Measurements from ENCODE around the gene PRPF18. TPM values are rescaled to one million over a fixed set of nuclear protein-coding genes. Genes with fewer than 3 reads are reported as not detected.

Gene PRPF18
- total RNA-seq, 1 experiment from 2014 or later = 10.2 TPM

GRCh38 chr10:13660551-13660920 is 73.8 kb downstream of the PRPF18 start:
- ATAC-seq (no peak), DNase-seq (no peak)
- Histone ChIP-seq H3K9me2 (replicated peaks; ENCODE audit: low read length) (no peaks in the 10 kb centered on the region), H3K79me2 (ENCODE audit: low read length) (no peaks in the 10 kb centered on the region), H3K4me2 (ENCODE audit: low read length) (no peak overlapping the region), H3K4me1 (ENCODE audit: insufficient read depth, low read length) (no peaks in the 10 kb centered on the region), H3K9ac (ENCODE audit: low read length) (no peak overlapping the region), H3K9me3 (ENCODE audit: low read length) (no peaks in the 10 kb centered on the region), H3K4me3 (ENCODE audit: low read length) (no peak overlapping the region), H4K20me1 (ENCODE audit: low read length) (no peaks in the 10 kb centered on the region), H3K27me3 (ENCODE audit: low read length) (no peaks in the 10 kb centered on the region), H3K36me3 (ENCODE audit: low read depth, low read length) (peaks cover 4% of the 10 kb centered on the region; the same call in 1 of the 2 replicates), H3F3A (ENCODE audit: low read length, unreplicated experiment) (no peaks in the 10 kb centered on the region), H3K27ac (ENCODE audit: low read length) (no peak overlapping the region), H2AFZ (ENCODE audit: low read length) (no peak overlapping the region)
- POLR2A ChIA-PET (ENCODE audit: unreplicated experiment) = no interaction called here
- TF ChIP-seq EZH2phosphoT487 (IDR thresholded peaks at IDR 0.05; ENCODE audit: borderline replicate concordance, low read length) = no peak
- TF ChIP-seq CTCF (conservative IDR thresholded peaks at IDR 0.05; ENCODE audit: low read depth, low read length) = no peak
- no peak for TF ChIP-seq EZH2 (IDR thresholded peaks at IDR 0.05; ENCODE audit: low read length, unreplicated experiment)
- intact Hi-C loops (cut with micrococcal nuclease) = loop anchor here (1.0 kb wide), 1 partner anchor 118 kb away; no protein-coding TSS in a partner anchor
- CTCF ChIA-PET = no interaction called here
- BruUV-seq (replicated peaks) = no TSS peak

- ChIA-PET POLR2A (ENCODE audit: unreplicated experiment) (no interaction called here), CTCF (no interaction called here)
- Histone ChIP-seq H3K36me3 (ENCODE audit: low read depth, low read length) (peaks cover 4% of the 10 kb centered on the region; the same call in 1 of the 2 replicates), H3K79me2 (ENCODE audit: low read length) (no peaks in the 10 kb centered on the region), H3K27ac (ENCODE audit: low read length) (no peak overlapping the region), H3K9ac (ENCODE audit: low read length) (no peak overlapping the region), H3K9me2 (replicated peaks; ENCODE audit: low read length) (no peaks in the 10 kb centered on the region), H3K9me3 (ENCODE audit: low read length) (no peaks in the 10 kb centered on the region), H3F3A (ENCODE audit: low read length, unreplicated experiment) (no peaks in the 10 kb centered on the region), H3K4me3 (ENCODE audit: low read length) (no peak overlapping the region), H4K20me1 (ENCODE audit: low read length) (no peaks in the 10 kb centered on the region), H3K4me1 (ENCODE audit: insufficient read depth, low read length) (no peaks in the 10 kb centered on the region), H2AFZ (ENCODE audit: low read length) (no peak overlapping the region), H3K27me3 (ENCODE audit: low read length) (no peaks in the 10 kb centered on the region), H3K4me2 (ENCODE audit: low read length) (no peak overlapping the region)
- DNase-seq = no peak
- intact Hi-C loops (cut with micrococcal nuclease) = no loop called here
- no peak for ATAC-seq
- no TSS peak for BruUV-seq (replicated peaks)
- TF ChIP-seq EZH2 (IDR thresholded peaks at IDR 0.05; ENCODE audit: low read length, unreplicated experiment) (no peak), CTCF (conservative IDR thresholded peaks at IDR 0.05; ENCODE audit: low read depth, low read length) (no peak), EZH2phosphoT487 (IDR thresholded peaks at IDR 0.05; ENCODE audit: borderline replicate concordance, low read length) (no peak)
Measured at GRCh38 chr10:13661256-13661655, 74.5 kb downstream of the PRPF18 start.

GRCh38 chr10:13665516-13666262 is 78.9 kb downstream of the PRPF18 start:
- no peak overlapping the region for H3K4me3 ChIP-seq (ENCODE audit: low read length)
- H2AFZ ChIP-seq (ENCODE audit: low read length) = no peak overlapping the region
- POLR2A ChIA-PET (ENCODE audit: unreplicated experiment) = no interaction called here
- no peak overlapping the region for H3K9ac ChIP-seq (ENCODE audit: low read length)
- H4K20me1 ChIP-seq (ENCODE audit: low read length) = no peaks in the 10 kb centered on the region
- H3K4me2 ChIP-seq (ENCODE audit: low read length) = no peak overlapping the region
- H3K9me2 ChIP-seq (replicated peaks; ENCODE audit: low read length) = no peaks in the 10 kb centered on the region
- ATAC-seq (no peak), DNase-seq (no peak)
- no peaks in the 10 kb centered on the region for H3F3A ChIP-seq (ENCODE audit: low read length, unreplicated experiment)
- CTCF ChIA-PET = no interaction called here
- no peak overlapping the region for H3K27ac ChIP-seq (ENCODE audit: low read length)
- H3K9me3 ChIP-seq (ENCODE audit: low read length) = no peaks in the 10 kb centered on the region
- H3K79me2 ChIP-seq (ENCODE audit: low read length) = no peaks in the 10 kb centered on the region
- TF ChIP-seq CTCF (conservative IDR thresholded peaks at IDR 0.05; ENCODE audit: low read depth, low read length) (no peak), EZH2 (IDR thresholded peaks at IDR 0.05; ENCODE audit: low read length, unreplicated experiment) (no peak), EZH2phosphoT487 (IDR thresholded peaks at IDR 0.05; ENCODE audit: borderline replicate concordance, low read length) (no peak)
- intact Hi-C loops (cut with micrococcal nuclease) = no loop called here
- no peaks in the 10 kb centered on the region for H3K4me1 ChIP-seq (ENCODE audit: insufficient read depth, low read length)
- no TSS peak for BruUV-seq (replicated peaks)
- H3K36me3 ChIP-seq (ENCODE audit: low read depth, low read length) = no peaks in the 10 kb centered on the region
- no peaks in the 10 kb centered on the region for H3K27me3 ChIP-seq (ENCODE audit: low read length)

Measured in PC-3 (cell line).